OCI-LY7 (cell line): ENCODE results near the gene KCNJ16.

ENCODE experiments used
- EZH2phosphoT487 ChIP-seq: fragments of 200-600 bp; sonication (generic); IDR thresholded peaks from 2 replicates; pipeline ENCODE4 v1.6.1; 2018; ENCODE audit warnings: low read depth, borderline replicate concordance, mild to moderate bottlenecking, mixed run types, antibody characterized with exemption, low read length, moderate library complexity, mixed read lengths
- TF ChIP-seq, protein P1 (sequence below): fragments of 200-600 bp; sonication (generic); conservative IDR thresholded peaks from 2 replicates; pipeline ENCODE4 v1.5.1; 2014; ENCODE audit warnings: mild to moderate bottlenecking, antibody characterized with exemption, low read length, moderate library complexity, mixed read lengths

GRCh38 chr17:70169709-70170597, 94.9 kb downstream of the KCNJ16 start:
- TF ChIP-seq, protein P1, sequence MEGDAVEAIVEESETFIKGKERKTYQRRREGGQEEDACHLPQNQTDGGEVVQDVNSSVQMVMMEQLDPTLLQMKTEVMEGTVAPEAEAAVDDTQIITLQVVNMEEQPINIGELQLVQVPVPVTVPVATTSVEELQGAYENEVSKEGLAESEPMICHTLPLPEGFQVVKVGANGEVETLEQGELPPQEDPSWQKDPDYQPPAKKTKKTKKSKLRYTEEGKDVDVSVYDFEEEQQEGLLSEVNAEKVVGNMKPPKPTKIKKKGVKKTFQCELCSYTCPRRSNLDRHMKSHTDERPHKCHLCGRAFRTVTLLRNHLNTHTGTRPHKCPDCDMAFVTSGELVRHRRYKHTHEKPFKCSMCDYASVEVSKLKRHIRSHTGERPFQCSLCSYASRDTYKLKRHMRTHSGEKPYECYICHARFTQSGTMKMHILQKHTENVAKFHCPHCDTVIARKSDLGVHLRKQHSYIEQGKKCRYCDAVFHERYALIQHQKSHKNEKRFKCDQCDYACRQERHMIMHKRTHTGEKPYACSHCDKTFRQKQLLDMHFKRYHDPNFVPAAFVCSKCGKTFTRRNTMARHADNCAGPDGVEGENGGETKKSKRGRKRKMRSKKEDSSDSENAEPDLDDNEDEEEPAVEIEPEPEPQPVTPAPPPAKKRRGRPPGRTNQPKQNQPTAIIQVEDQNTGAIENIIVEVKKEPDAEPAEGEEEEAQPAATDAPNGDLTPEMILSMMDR, result no peak
- TF ChIP-seq EZH2phosphoT487, result no peak
